ENCODE measurements around the gene APOL6.
A peak's percentile ranks its signal among the peaks of the same experiment; 100 is the strongest.

The APOL6 gene

GRCh38 chr22:35703861-35704584 is 55.8 kb downstream of the APOL6 start:
- DNase-seq (ENCODE audit: low read depth), result peak; percentile 78
- H3K4me3 ChIP-seq (ENCODE audit: low read depth, low read length), result no peak overlapping the region
- TF ChIP-seq, protein P1, sequence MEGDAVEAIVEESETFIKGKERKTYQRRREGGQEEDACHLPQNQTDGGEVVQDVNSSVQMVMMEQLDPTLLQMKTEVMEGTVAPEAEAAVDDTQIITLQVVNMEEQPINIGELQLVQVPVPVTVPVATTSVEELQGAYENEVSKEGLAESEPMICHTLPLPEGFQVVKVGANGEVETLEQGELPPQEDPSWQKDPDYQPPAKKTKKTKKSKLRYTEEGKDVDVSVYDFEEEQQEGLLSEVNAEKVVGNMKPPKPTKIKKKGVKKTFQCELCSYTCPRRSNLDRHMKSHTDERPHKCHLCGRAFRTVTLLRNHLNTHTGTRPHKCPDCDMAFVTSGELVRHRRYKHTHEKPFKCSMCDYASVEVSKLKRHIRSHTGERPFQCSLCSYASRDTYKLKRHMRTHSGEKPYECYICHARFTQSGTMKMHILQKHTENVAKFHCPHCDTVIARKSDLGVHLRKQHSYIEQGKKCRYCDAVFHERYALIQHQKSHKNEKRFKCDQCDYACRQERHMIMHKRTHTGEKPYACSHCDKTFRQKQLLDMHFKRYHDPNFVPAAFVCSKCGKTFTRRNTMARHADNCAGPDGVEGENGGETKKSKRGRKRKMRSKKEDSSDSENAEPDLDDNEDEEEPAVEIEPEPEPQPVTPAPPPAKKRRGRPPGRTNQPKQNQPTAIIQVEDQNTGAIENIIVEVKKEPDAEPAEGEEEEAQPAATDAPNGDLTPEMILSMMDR (conservative IDR thresholded peaks at IDR 0.05; ENCODE audit: low read depth, low read length), result no peak

DNA sequence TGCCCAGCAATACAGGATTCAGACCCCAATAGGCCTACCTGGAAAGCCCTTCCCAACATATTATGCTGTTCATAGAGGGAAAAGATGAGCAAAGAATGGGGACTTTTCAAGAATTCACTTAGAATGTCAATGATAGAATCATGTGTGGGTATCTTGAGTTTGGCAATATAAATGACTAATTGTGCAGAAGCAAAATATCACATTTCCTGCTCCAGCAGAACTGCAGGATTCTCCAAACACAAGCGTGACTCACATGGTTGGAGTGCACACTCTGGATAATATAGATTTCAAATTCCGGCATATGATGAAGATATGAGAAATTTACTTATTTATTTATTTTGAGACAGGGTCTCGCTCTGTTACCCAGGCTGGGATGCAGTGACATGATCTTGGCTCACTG is 56.9 kb downstream of the APOL6 start:
- peak; percentile 91 for DNase-seq (ENCODE audit: low read depth)
- TF ChIP-seq, protein P1 (conservative IDR thresholded peaks at IDR 0.05; ENCODE audit: low read depth, low read length), result no peak

GRCh38 chr22:35708453-35708852 is 60.2 kb downstream of the APOL6 start:
- H3K4me3 ChIP-seq (ENCODE audit: low read depth, low read length), result no peak overlapping the region
- DNase-seq (ENCODE audit: low read depth), result peak; percentile 30
- TF ChIP-seq, protein P1 (conservative IDR thresholded peaks at IDR 0.05; ENCODE audit: low read depth, low read length), result no peak

More for the DNA sequence above, 56.9 kb downstream of the APOL6 start:
- no peak overlapping the region for H3K4me3 ChIP-seq (ENCODE audit: low read depth, low read length)

- H3K4me3 ChIP-seq (ENCODE audit: low read depth, low read length), result no peak overlapping the region
- no peak for DNase-seq (ENCODE audit: low read depth)
- TF ChIP-seq, protein P1 (conservative IDR thresholded peaks at IDR 0.05; ENCODE audit: low read depth, low read length), result no peak
These were observed 60.7 kb downstream of the APOL6 start for GRCh38 chr22:35708917-35709316.

DNA sequence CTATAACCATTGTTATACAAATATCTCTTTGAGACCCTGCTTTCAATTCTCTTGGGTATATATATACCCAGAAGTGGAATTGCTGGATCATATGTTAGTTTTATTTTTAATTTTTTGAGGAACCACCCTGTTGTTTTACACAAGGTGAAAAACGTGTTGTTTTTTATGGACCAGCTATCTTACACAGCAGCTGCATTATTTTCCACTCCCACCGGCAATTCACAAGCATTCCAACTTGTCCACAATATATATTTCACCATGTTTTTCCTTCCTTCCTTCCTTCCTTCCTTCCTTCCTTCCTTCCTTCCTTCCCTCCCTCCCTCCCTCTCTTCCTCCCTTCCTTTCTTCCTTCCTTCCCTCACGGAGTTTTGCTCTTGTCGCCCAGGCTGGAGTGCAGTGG is 63.1 kb downstream of the APOL6 start:
- H3K4me3 ChIP-seq (ENCODE audit: low read depth, low read length), result no peak overlapping the region
- TF ChIP-seq, protein P1 (conservative IDR thresholded peaks at IDR 0.05; ENCODE audit: low read depth, low read length), result no peak
- DNase-seq (ENCODE audit: low read depth), result no peak

GRCh38 chr22:35712672-35713071 is 64.4 kb downstream of the APOL6 start:
- TF ChIP-seq, protein P1 (conservative IDR thresholded peaks at IDR 0.05; ENCODE audit: low read depth, low read length), result no peak
- no peak for DNase-seq (ENCODE audit: low read depth)
- H3K4me3 ChIP-seq (ENCODE audit: low read depth, low read length), result no peak overlapping the region

DNA sequence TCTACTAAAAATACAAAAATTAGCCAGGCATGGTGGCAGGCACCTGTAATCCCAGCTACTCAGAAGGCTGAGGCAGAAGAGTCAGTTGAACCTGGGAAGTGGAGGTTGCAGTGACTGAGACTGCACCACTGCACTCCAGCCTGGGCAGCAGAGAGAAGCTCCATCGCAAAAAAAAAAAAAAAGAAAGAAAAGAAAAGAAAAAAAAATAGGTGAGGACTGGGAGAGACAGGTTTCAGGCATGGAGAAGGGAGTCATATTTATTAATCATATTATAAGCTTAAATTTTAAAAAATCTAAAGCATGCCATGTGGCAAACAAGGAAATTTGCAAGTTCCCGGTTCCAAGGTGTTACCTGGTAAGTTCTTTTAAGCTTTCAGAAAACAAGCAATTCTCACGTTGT is 69.3 kb downstream of the APOL6 start, which contains the start of gene APOL5:
Gene APOL5, plus strand, starts transcription at position 301 of the 400 bp plus-strand sequence. Its CDS starts 0 bp downstream, at position 301.
- no peak within 1 kb of the TSS for H3K4me3 ChIP-seq (ENCODE audit: low read depth, low read length)
- TF ChIP-seq, protein P1 (conservative IDR thresholded peaks at IDR 0.05; ENCODE audit: low read depth, low read length), result no peak
- DNase-seq (ENCODE audit: low read depth), result no peak

Measured in choroid plexus epithelial cell (primary cell).